WTC11 (cell line): Measurements from ENCODE around the gene MPPE1.

ENCODE experiments used
- CTCF ChIP-seq: fragments of 200-600 bp; IDR thresholded peaks from 2 replicates; pipeline ENCODE4 v1.8.0; 2022; ENCODE audit warnings: antibody characterized with exemption
- NR2C2 ChIP-seq: sonication (generic); formaldehyde crosslinking; IDR thresholded peaks from 2 replicates; pipeline ENCODE4 v1.8.0; 2022; ENCODE audit warnings: mild to moderate bottlenecking, missing genetic modification reagents

DNA sequence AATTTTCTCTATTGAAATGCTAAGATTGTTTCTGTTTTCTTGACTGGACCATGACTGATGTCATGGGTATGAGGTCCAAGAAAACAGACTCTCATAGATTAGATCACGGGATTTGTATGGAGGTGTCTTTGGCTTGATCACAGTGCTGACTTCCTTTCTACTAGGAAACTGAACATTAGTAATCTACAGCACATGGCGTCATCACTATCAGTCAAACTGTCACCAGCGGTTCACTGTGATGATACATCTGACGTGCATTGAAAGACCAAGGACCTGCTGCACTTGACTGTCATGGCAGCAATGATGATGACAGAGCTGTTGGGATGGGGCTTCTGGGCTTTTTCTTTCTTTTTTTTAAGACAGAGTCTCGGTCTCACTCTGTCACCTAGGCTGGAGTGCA, 45.0 kb upstream of the MPPE1 start:
- TF ChIP-seq CTCF (no peak), NR2C2 (CRISPR knock-in tag) (no peak)
